Spinal cord (tissue), 10 donors: ENCODE data around the gene SENP6. TPM values are rescaled to one million over a fixed set of nuclear protein-coding genes. Genes with fewer than 3 reads are reported as not detected.

Experiments used
- DNase-seq, 6 donors: peaks; one replicate each; pipeline versions ENCODE4 v3.0.0 to v3.0.0-alpha.2; 2013 to 2015; ENCODE audit warnings: low spot score in 6 of 6, low read depth in 4 of 6
- H3K27ac ChIP-seq: one replicate; pipeline ENCODE4 v1.5.1; 2013; ENCODE audit warnings: low read depth, low read length, control low read depth
- H3K27me3 ChIP-seq: one replicate; pipeline ENCODE4 v1.6.1; 2013; ENCODE audit warnings: low read length; ENCODE audit not compliant: control insufficient read depth, insufficient read depth
- H3K36me3 ChIP-seq: one replicate; pipeline ENCODE4 v1.6.1; 2013; ENCODE audit warnings: low read length; ENCODE audit not compliant: control insufficient read depth, insufficient read depth
- H3K4me1 ChIP-seq: one replicate; pipeline ENCODE4 v1.6.1; 2013; ENCODE audit warnings: low read length; ENCODE audit not compliant: control insufficient read depth, insufficient read depth
- H3K4me3 ChIP-seq: one replicate; pipeline ENCODE4 v1.5.1; 2013; ENCODE audit warnings: low read depth, low read length, control low read depth
- H3K9me3 ChIP-seq: one replicate; pipeline ENCODE4 v1.6.1; 2013; ENCODE audit warnings: low read length; ENCODE audit not compliant: control insufficient read depth, insufficient read depth
- WGBS: methylation state at CpG from one replicate; pipeline ENCODE4 v1.1.5; 2013; ENCODE audit warnings: missing lambda C conversion rate; ENCODE audit not compliant: insufficient coverage; 5-methylcytosine and 5-hydroxymethylcytosine counted together
- polyA plus RNA-seq, 2 donors: library from polyadenylated mRNA; unstranded; fragments of 120-200 nt; gene quantifications; one replicate each; pipeline ENCODE4 v1.2.1, GENCODE V29; 2013; ENCODE audit not compliant: insufficient read length in 2 of 2
- total RNA-seq, 2 donors: library from RNA; depleted of rRNA in 1 of 2; stranded (reverse); fragments of 120-200 nt in 1 of 2; fragments of >200 nt in 1 of 2; gene quantifications; one replicate each; pipeline versions ENCODE4 v1.2.3 to v1.2.4, GENCODE V29; 2013 to 2014
- donor health status: healthy.

Gene SENP6
- total and polyA plus RNA-seq, 4 donors: 76.1 to 174 (median 102) TPM

- Histone ChIP-seq H3K4me1 (peaks cover 8% of the 10 kb centered on the region), H3K9me3 (no peaks in the 10 kb centered on the region), H3K27ac (no peak overlapping the region), H3K36me3 (no peaks in the 10 kb centered on the region), H3K27me3 (no peaks in the 10 kb centered on the region), H3K4me3 (no peak overlapping the region)
- no peak for DNase-seq
- WGBS: 81% methylated on average over 2 of the region's 2 CpGs
Observed at GRCh38 chr6:75751443-75751842, 149.8 kb downstream of the SENP6 start.

DNA sequence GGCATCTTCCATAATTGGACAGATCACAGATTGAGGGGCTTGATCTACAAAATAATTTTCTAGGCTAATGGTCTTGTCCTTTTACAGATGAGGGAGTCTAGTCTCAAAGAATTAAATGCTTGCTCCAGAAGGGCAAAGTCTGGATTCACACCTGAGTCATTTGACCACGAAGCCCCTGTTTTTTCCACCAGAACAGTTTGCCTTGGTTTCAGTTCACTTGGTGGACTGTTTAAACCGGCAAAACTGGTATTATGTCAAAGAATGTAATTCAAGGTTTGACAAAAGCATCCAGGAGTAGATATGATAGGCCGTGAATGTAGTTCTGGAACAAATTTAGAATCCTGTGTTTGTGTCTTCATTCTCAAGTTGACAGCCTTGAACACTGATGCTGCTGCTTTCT is 150.7 kb downstream of the SENP6 start:
- DNase-seq: no peak
- Histone ChIP-seq H3K4me1 (peaks cover 8% of the 10 kb centered on the region), H3K27me3 (no peaks in the 10 kb centered on the region), H3K4me3 (no peak overlapping the region), H3K36me3 (no peaks in the 10 kb centered on the region), H3K27ac (no peak overlapping the region), H3K9me3 (no peaks in the 10 kb centered on the region)
- 81% methylated on average over 3 of the region's 3 CpGs for WGBS

- Histone ChIP-seq H3K27ac (no peak overlapping the region), H3K4me1 (peaks cover under 1% of the 10 kb centered on the region), H3K27me3 (no peaks in the 10 kb centered on the region), H3K36me3 (no peaks in the 10 kb centered on the region), H3K4me3 (no peak overlapping the region), H3K9me3 (no peaks in the 10 kb centered on the region)
- no peak for DNase-seq
- WGBS: no CpG with 5 or more reads among the region's 5 CpGs
Observed at GRCh38 chr6:75755704-75756103, 154.0 kb downstream of the SENP6 start.

- 100% methylated on average over 1 of the region's 3 CpGs for WGBS
- no peaks in the 10 kb centered on the region for H3K36me3 ChIP-seq
- no peak overlapping the region for H3K27ac ChIP-seq
- H3K4me1 ChIP-seq: no peaks in the 10 kb centered on the region
- H3K27me3 ChIP-seq: no peaks in the 10 kb centered on the region
- no peak overlapping the region for H3K4me3 ChIP-seq
- no peak for DNase-seq
- H3K9me3 ChIP-seq: no peaks in the 10 kb centered on the region
Observed at GRCh38 chr6:75757295-75757694, 155.6 kb downstream of the SENP6 start.

GRCh38 chr6:75758061-75758460 is 156.4 kb downstream of the SENP6 start:
- Histone ChIP-seq H3K36me3 (no peaks in the 10 kb centered on the region), H3K27ac (no peak overlapping the region), H3K27me3 (no peaks in the 10 kb centered on the region), H3K9me3 (no peaks in the 10 kb centered on the region), H3K4me3 (no peak overlapping the region), H3K4me1 (no peaks in the 10 kb centered on the region)
- no CpG with 5 or more reads among the region's 5 CpGs for WGBS
- DNase-seq: no peak

DNA sequence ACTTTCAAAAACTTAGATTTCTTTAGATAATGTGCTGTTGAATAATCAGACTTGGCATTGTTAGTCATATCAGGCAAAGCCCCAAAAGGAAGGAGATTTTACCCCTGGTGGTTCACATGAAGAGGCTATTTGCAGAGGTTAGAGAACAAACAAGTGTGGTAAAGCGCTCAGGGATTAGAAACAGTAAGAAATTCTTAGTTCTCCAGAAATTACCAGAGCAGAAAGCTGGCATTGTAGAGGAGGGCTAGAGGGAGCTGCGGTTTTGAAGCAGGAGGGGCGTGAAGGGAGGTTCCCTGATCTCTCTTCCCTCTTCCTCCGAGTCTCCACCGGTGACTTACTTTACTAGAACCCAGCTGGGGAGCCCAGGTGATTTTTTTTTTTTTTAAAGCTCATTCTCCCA is 157.5 kb downstream of the SENP6 start:
- Histone ChIP-seq H3K27me3 (no peaks in the 10 kb centered on the region), H3K9me3 (no peaks in the 10 kb centered on the region), H3K4me3 (no peak overlapping the region), H3K4me1 (no peaks in the 10 kb centered on the region), H3K36me3 (no peaks in the 10 kb centered on the region), H3K27ac (no peak overlapping the region)
- WGBS: no CpG with 5 or more reads among the region's 5 CpGs
- no peak for DNase-seq

GRCh38 chr6:75760320-75760719 is 158.6 kb downstream of the SENP6 start:
- Histone ChIP-seq H3K27me3 (no peaks in the 10 kb centered on the region), H3K36me3 (no peaks in the 10 kb centered on the region), H3K4me1 (no peaks in the 10 kb centered on the region), H3K9me3 (no peaks in the 10 kb centered on the region), H3K4me3 (no peak overlapping the region), H3K27ac (no peak overlapping the region)
- no CpG with 5 or more reads among the region's 1 CpG for WGBS
- DNase-seq: no peak

GRCh38 chr6:75761489-75761888 is 159.8 kb downstream of the SENP6 start:
- Histone ChIP-seq H3K27ac (no peak overlapping the region), H3K4me1 (no peaks in the 10 kb centered on the region), H3K27me3 (no peaks in the 10 kb centered on the region), H3K4me3 (no peak overlapping the region), H3K9me3 (no peaks in the 10 kb centered on the region), H3K36me3 (no peaks in the 10 kb centered on the region)
- WGBS: no CpG with 5 or more reads among the region's 1 CpG
- no peak for DNase-seq

GRCh38 chr6:75762063-75762462 is 160.4 kb downstream of the SENP6 start:
- no peaks in the 10 kb centered on the region for H3K36me3 ChIP-seq
- 86% methylated on average over 4 of the region's 8 CpGs for WGBS
- no peaks in the 10 kb centered on the region for H3K9me3 ChIP-seq
- no peak overlapping the region for H3K4me3 ChIP-seq
- H3K27me3 ChIP-seq: no peaks in the 10 kb centered on the region
- H3K4me1 ChIP-seq: no peaks in the 10 kb centered on the region
- no peak overlapping the region for H3K27ac ChIP-seq
- no peak for DNase-seq

DNA sequence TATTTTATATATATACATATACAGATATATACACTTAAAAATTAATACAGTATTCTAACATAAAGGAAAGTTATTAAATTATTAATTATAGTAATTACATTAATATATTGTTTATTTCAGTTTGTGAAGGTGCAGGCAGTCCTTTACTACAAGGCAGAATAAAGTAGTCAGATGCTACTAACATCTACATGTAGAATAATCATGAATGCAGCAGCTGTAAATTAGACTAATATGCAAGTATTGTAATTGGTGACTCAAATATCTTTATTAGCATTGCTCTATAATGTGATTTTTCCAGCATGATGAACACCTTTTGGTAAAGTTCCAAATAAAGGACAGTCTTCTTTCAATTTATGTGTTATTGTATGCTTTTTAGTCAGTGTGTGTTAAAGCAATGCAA is 164.7 kb downstream of the SENP6 start:
- Histone ChIP-seq H3K4me1 (no peaks in the 10 kb centered on the region), H3K4me3 (no peak overlapping the region), H3K27me3 (no peaks in the 10 kb centered on the region), H3K36me3 (no peaks in the 10 kb centered on the region), H3K9me3 (no peaks in the 10 kb centered on the region), H3K27ac (no peak overlapping the region)
- DNase-seq: no peak
